ENCODE results near the gene TMEM86A. TPM values are rescaled to one million over a fixed set of nuclear protein-coding genes. Genes with fewer than 3 reads are reported as not detected.

Gene TMEM86A
- total and polyA plus RNA-seq, 2 of the 8 experiments (the other 6 are each of a cell fraction or from before 2014, with no cell fraction given) = 1.5 to 1.7 TPM

DNA sequence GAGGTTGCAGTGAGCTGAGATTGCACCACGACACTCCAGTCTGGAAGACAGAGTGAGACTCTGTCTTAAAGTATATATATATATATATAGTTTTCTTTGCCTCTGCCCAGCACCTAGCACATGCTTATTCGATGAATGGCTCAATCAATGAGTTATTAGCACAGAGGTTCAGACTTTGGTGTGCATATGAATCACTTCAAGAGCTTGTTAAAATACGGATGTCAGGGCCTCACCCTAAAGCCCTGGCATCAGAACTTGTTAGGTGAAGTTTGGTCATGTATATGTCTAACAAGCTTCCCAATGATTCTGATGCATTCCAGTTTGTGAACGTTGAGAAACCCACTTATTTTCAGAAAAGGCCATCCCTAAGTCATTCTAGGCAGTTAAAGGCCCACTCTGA, 21.8 kb upstream of the TMEM86A start:
- no peak overlapping the region for H3K18ac ChIP-seq (ENCODE audit: extremely low read depth, low read length)
- H3K79me1 ChIP-seq (ENCODE audit: low read depth, low read length) = no peaks in the 10 kb centered on the region
- H3K23ac ChIP-seq (ENCODE audit: insufficient read length) = no peak overlapping the region
- H3K23me2 ChIP-seq (ENCODE audit: low read depth, low read length) = no peaks in the 10 kb centered on the region
- H4K8ac ChIP-seq (ENCODE audit: extremely low read depth, insufficient read depth, low read length) = no peak overlapping the region
- peaks cover 0 to 1% (median 0%) of the 10 kb centered on the region in 4 experiments; a peak in 1 of 7 replicates for H3K27me3 ChIP-seq (replicated peaks in 1 of 4; ENCODE audit: control insufficient read depth in 3 of 4, extremely low read depth in 1 of 4, insufficient read depth in 3 of 4, low read length in 3 of 4)
- no peak overlapping the region for H3K27ac ChIP-seq (ENCODE audit: low read depth, low read length)
- no peak overlapping the region for H2AK5ac ChIP-seq (ENCODE audit: low read depth, low read length)
- H4K91ac ChIP-seq (replicated peaks; ENCODE audit: insufficient read length, low read length) = no peak overlapping the region
- H2BK15ac ChIP-seq (ENCODE audit: low read length) = no peak overlapping the region
- no peak for FAIRE-seq
- H3K4me1 ChIP-seq (replicated peaks in 1 of 4; ENCODE audit: control insufficient read depth in 3 of 4, insufficient read depth in 4 of 4, low read length in 3 of 4) = no peaks in the 10 kb centered on the region
- no peak for DNase-seq (ENCODE audit: low read depth in 1 of 2, low spot score in 2 of 2)
- no peak overlapping the region for H4K5ac ChIP-seq (ENCODE audit: insufficient read length, low read depth, low read length)
- H3K56ac ChIP-seq (replicated peaks; ENCODE audit: insufficient read length, low read depth, low read length) = no peak overlapping the region
- no peak overlapping the region for H2BK12ac ChIP-seq (ENCODE audit: low read depth, low read length)
- 72% methylated on average over 4 of the region's 4 CpGs; no CpG with 5 or more reads in 1 of the 2 experiments for WGBS, 2 experiments (ENCODE audit: extremely low coverage in 1 of 2, insufficient coverage in 1 of 2, insufficient read length in 1 of 2, insufficient replicate concordance in 2 of 2, low coverage in 1 of 2, low lambda C conversion rate in 2 of 2, missing lambda C conversion rate in 1 of 2)
- no peak overlapping the region for H3K4me3 ChIP-seq (ENCODE audit: extremely low read depth in 1 of 4, insufficient read depth in 2 of 4, low read depth in 3 of 4, low read length in 4 of 4)
- CTCF ChIA-PET (ENCODE audit: partially characterized antibody) = interaction anchor here (0.7 to 1.6 kb wide), 5 partner anchors 27 to 899 kb away, joined by 3 to 10 read pairs (median 4); no protein-coding TSS in a partner anchor
- H3K4ac ChIP-seq (replicated peaks; ENCODE audit: insufficient read length, low read depth, low read length) = no peak overlapping the region
- H4K20me1 ChIP-seq (replicated peaks in 1 of 2; ENCODE audit: control insufficient read depth in 1 of 2, insufficient read depth in 2 of 2, low read length in 2 of 2) = no peaks in the 10 kb centered on the region
- no peaks in the 10 kb centered on the region for H3K79me2 ChIP-seq (ENCODE audit: control insufficient read depth in 1 of 2, insufficient read depth in 2 of 2, low read length in 2 of 2)
- no peak overlapping the region for H2BK5ac ChIP-seq (ENCODE audit: low read depth, low read length)
- H3K9me3 ChIP-seq (ENCODE audit: insufficient read depth in 2 of 2, low read depth in 1 of 2, low read length in 1 of 2) = no peaks in the 10 kb centered on the region
- POLR2A ChIA-PET (ENCODE audit: partially characterized antibody) = interaction anchor here (0.7 kb wide), 1 partner anchor 818 kb away, joined by 3 read pairs; no protein-coding TSS in a partner anchor
- no peak overlapping the region for H3K4me2 ChIP-seq (ENCODE audit: insufficient read depth in 1 of 2, low read depth in 2 of 2, low read length in 2 of 2)
- H2BK20ac ChIP-seq (ENCODE audit: low read length) = no peak overlapping the region
- no peak overlapping the region for H2BK120ac ChIP-seq (replicated peaks; ENCODE audit: low read depth, low read length)
- no peak overlapping the region for H3K14ac ChIP-seq (ENCODE audit: insufficient read length)
- H2AFZ ChIP-seq (ENCODE audit: low read length) = no peak overlapping the region
- H3K9ac ChIP-seq (replicated peaks in 1 of 4; ENCODE audit: extremely low read depth in 1 of 4, low read depth in 3 of 4, low read length in 3 of 4) = no peak overlapping the region
- no peaks in the 10 kb centered on the region for H3K36me3 ChIP-seq (ENCODE audit: control insufficient read depth in 2 of 4, insufficient read depth in 4 of 4, low read length in 3 of 4)
- no peak for TF ChIP-seq YY1 (IDR thresholded peaks at IDR 0.05; ENCODE audit: low read depth, low read length)
- TF ChIP-seq RBBP5 (IDR thresholded peaks at IDR 0.05; ENCODE audit: borderline replicate concordance, low read depth, low read length) = no peak
- no peak for TF ChIP-seq EP300 (IDR thresholded peaks at IDR 0.05; ENCODE audit: borderline replicate concordance in 1 of 2, low read depth in 2 of 2, low read length in 2 of 2)
- TF ChIP-seq SRF (IDR thresholded peaks at IDR 0.05; ENCODE audit: low read depth, low read length) = no peak
- TF ChIP-seq SAP30 (IDR thresholded peaks at IDR 0.05; ENCODE audit: insufficient read depth, insufficient replicate concordance, low read length) = no peak
- TF ChIP-seq CTBP2 (IDR thresholded peaks at IDR 0.05; ENCODE audit: borderline replicate concordance, insufficient read depth, insufficient read length, low read length) = no peak
- no peak for TF ChIP-seq CREB1 (IDR thresholded peaks at IDR 0.05)
- no peak for TF ChIP-seq TAF7 (optimal IDR thresholded peaks at IDR 0.05; ENCODE audit: borderline replicate concordance, low read depth, low read length)
- TF ChIP-seq KDM5A (IDR thresholded peaks at IDR 0.05; ENCODE audit: low read length) = no peak
- no peak for TF ChIP-seq PHF8 (conservative IDR thresholded peaks at IDR 0.05; ENCODE audit: low read depth, low read length)
- TF ChIP-seq POLR2A (IDR thresholded peaks at IDR 0.05; ENCODE audit: control extremely low read depth in 1 of 2, low read depth in 2 of 2, low read length in 2 of 2) = no peak
- no peak for TF ChIP-seq HDAC6 (IDR thresholded peaks at IDR 0.05; ENCODE audit: low read depth, low read length)
- no peak for TF ChIP-seq SP2 (IDR thresholded peaks at IDR 0.05; ENCODE audit: low read length)
- TF ChIP-seq BCL11A (IDR thresholded peaks at IDR 0.05; ENCODE audit: low read depth in 2 of 2, low read length in 2 of 2) = no peak
- TF ChIP-seq CHD2 (IDR thresholded peaks at IDR 0.05; ENCODE audit: low read length) = no peak
